Loucy (cell line): ENCODE data around the gene SLC35E1.

Source experiments
- H2AFZ ChIP-seq: fragments of 200-600 bp; sonication (generic); 2 replicates; pipeline ENCODE4 v1.6.0; 2016; ENCODE audit warnings: antibody characterized with exemption, mild to moderate bottlenecking, low read length, moderate library complexity
- H3F3A ChIP-seq: fragments of 200-600 bp; 2 replicates; pipeline ENCODE4 v1.6.0; 2016; ENCODE audit warnings: antibody characterized with exemption, low read depth, mild to moderate bottlenecking
- H3K27me3 ChIP-seq: fragments of 200-600 bp; sonication (generic); 2 replicates; pipeline ENCODE4 v1.6.1; 2014; ENCODE audit warnings: low read length, mild to moderate bottlenecking; ENCODE audit not compliant: insufficient read depth, poor library complexity, severe bottlenecking
- H3K36me3 ChIP-seq: fragments of 200-600 bp; sonication (generic); 2 replicates; pipeline ENCODE4 v1.6.1; 2016; ENCODE audit warnings: low read length; ENCODE audit not compliant: insufficient read depth
- H3K4me1 ChIP-seq: fragments of 200-600 bp; sonication (generic); 2 replicates; pipeline ENCODE4 v1.5.1; 2014; ENCODE audit warnings: low read length, mild to moderate bottlenecking; ENCODE audit not compliant: insufficient read depth, poor library complexity, severe bottlenecking
- H3K4me2 ChIP-seq: fragments of 200-600 bp; sonication (generic); 2 replicates; pipeline ENCODE4 v1.6.0; 2014; ENCODE audit warnings: antibody characterized with exemption, low read length, low read depth, mild to moderate bottlenecking; ENCODE audit not compliant: poor library complexity, severe bottlenecking
- H3K4me3 ChIP-seq: fragments of 200-600 bp; sonication (generic); 2 replicates; pipeline ENCODE4 v1.5.1; 2014; ENCODE audit warnings: low read length, mild to moderate bottlenecking, mixed read lengths; ENCODE audit not compliant: poor library complexity, severe bottlenecking
- H3K79me2 ChIP-seq: fragments of 200-600 bp; sonication (generic); 2 replicates; pipeline ENCODE4 v1.6.1; 2014; ENCODE audit warnings: low read length; ENCODE audit not compliant: insufficient read depth
- H3K9ac ChIP-seq: fragments of 200-600 bp; sonication (generic); 2 replicates; pipeline ENCODE4 v1.6.0; 2014; ENCODE audit warnings: mild to moderate bottlenecking, low read depth, low read length, moderate library complexity; ENCODE audit not compliant: poor library complexity, severe bottlenecking
- H3K9me2 ChIP-seq: fragments of 200-600 bp; sonication (generic); replicated peaks from 2 replicates; pipeline ENCODE4 v1.6.1; 2016; ENCODE audit warnings: low read depth, low read length, mixed read lengths
- H3K9me3 ChIP-seq: fragments of 200-600 bp; sonication (generic); 2 replicates; pipeline ENCODE4 v1.6.1; 2014; ENCODE audit warnings: mild to moderate bottlenecking, antibody characterized with exemption, low read length, low read depth; ENCODE audit not compliant: insufficient read depth
- H4K20me1 ChIP-seq: fragments of 200-600 bp; sonication (generic); 2 replicates; pipeline ENCODE4 v1.6.0; 2014; ENCODE audit warnings: antibody characterized with exemption, low read length, mild to moderate bottlenecking; ENCODE audit not compliant: insufficient read depth, poor library complexity, severe bottlenecking
- EZH2phosphoT487 ChIP-seq: fragments of 200-600 bp; IDR thresholded peaks from 2 replicates; pipeline ENCODE4 v1.6.1; 2018; ENCODE audit warnings: antibody characterized with exemption, mild to moderate bottlenecking, moderate library complexity, borderline replicate concordance
- TF ChIP-seq, protein P1 (sequence below): fragments of 200-600 bp; sonication (generic); conservative IDR thresholded peaks from 2 replicates; pipeline ENCODE4 v1.5.1; 2014; ENCODE audit warnings: mild to moderate bottlenecking, antibody characterized with exemption, low read length

SLC35E1 gene

DNA sequence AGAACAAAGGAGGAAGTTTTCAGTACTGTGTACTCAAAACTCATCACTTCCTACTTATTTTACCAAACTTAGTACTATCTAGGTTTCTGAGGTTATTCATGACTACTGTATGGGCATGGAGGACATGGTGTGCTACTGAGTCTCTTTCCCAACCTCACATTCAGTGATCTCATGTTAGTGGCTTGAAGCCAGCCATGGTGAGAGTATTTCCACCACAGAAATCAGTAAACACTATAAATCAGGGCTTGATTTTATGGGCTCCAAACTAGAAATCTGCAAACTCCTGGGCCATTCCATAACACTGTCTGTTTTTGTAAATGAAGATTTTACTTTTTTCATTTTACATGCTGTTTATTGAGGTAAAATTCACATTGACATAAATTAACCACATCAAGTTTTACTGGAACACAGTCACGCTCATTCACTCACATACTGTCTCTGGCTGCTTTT lies 36.1 kb upstream of the SLC35E1 start:
- H3K79me2 ChIP-seq, result peaks cover 97% of the 10 kb centered on the region
- no peak overlapping the region for H3K9ac ChIP-seq
- TF ChIP-seq, protein P1, sequence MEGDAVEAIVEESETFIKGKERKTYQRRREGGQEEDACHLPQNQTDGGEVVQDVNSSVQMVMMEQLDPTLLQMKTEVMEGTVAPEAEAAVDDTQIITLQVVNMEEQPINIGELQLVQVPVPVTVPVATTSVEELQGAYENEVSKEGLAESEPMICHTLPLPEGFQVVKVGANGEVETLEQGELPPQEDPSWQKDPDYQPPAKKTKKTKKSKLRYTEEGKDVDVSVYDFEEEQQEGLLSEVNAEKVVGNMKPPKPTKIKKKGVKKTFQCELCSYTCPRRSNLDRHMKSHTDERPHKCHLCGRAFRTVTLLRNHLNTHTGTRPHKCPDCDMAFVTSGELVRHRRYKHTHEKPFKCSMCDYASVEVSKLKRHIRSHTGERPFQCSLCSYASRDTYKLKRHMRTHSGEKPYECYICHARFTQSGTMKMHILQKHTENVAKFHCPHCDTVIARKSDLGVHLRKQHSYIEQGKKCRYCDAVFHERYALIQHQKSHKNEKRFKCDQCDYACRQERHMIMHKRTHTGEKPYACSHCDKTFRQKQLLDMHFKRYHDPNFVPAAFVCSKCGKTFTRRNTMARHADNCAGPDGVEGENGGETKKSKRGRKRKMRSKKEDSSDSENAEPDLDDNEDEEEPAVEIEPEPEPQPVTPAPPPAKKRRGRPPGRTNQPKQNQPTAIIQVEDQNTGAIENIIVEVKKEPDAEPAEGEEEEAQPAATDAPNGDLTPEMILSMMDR, result no peak
- TF ChIP-seq EZH2phosphoT487, result no peak
- no peaks in the 10 kb centered on the region for H3K9me2 ChIP-seq
- H3K4me3 ChIP-seq, result no peak overlapping the region
- no peaks in the 10 kb centered on the region for H3F3A ChIP-seq
- H3K4me2 ChIP-seq, result no peak overlapping the region
- no peaks in the 10 kb centered on the region for H3K27me3 ChIP-seq
- no peaks in the 10 kb centered on the region for H3K4me1 ChIP-seq
- H3K36me3 ChIP-seq, result peaks cover 8% of the 10 kb centered on the region; the same call in 1 of the 2 replicates
- H4K20me1 ChIP-seq, result peaks cover 77% of the 10 kb centered on the region
- H2AFZ ChIP-seq, result no peak overlapping the region
- H3K9me3 ChIP-seq, result no peaks in the 10 kb centered on the region

DNA sequence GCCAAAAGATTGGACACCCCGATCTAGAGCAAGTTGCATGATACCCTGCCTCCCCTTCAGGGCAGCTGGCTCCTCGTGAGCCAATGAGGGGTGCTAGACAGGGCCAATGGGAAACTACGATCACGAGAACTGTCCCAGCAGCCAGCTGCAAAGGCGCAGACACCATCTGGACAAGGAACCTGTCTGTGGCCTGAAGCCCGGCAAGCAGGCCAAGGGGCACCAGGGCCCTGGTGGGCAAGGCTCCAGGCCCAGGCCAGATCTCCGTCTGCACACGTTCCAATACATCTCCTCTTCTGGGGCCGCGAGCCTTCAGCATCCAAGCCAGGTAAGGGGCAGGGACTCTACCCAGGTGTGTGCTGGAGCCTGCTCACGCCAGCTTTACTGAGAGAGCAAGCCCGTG lies 35.6 kb upstream of the SLC35E1 start:
- H3F3A ChIP-seq, result no peaks in the 10 kb centered on the region
- TF ChIP-seq, protein P1, result no peak
- no peak for TF ChIP-seq EZH2phosphoT487
- H3K9ac ChIP-seq, result no peak overlapping the region
- H3K4me2 ChIP-seq, result no peak overlapping the region
- H3K79me2 ChIP-seq, result peaks cover 97% of the 10 kb centered on the region
- no peak overlapping the region for H2AFZ ChIP-seq
- H3K27me3 ChIP-seq, result no peaks in the 10 kb centered on the region
- no peak overlapping the region for H3K4me3 ChIP-seq
- H3K36me3 ChIP-seq, result peaks cover 8% of the 10 kb centered on the region; the same call in 1 of the 2 replicates
- H3K9me3 ChIP-seq, result no peaks in the 10 kb centered on the region
- H4K20me1 ChIP-seq, result peaks cover 75% of the 10 kb centered on the region
- no peaks in the 10 kb centered on the region for H3K9me2 ChIP-seq
- H3K4me1 ChIP-seq, result no peaks in the 10 kb centered on the region

DNA sequence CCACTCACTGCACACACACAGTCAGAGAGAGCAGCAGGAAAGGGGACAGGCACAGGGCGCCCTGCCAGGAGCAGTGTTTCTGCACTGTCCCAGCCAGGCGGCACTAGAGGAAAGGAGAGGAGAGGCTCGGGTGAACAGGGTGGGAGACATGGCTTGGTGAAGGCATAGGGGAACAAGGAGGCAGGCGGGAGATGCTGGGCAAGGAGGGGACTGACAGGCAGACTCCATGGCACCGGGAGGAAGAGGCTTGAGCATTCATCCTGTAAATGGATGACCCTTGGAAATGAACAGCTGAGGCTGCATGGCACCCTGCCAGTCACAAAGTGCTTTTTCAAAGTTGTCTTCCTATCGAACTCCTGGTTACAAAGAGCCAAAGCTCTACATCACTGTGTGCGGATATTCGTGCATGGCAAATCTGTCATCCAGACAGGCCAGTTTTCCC lies 33.4 kb upstream of the SLC35E1 start:
- Histone ChIP-seq H3K4me1 (no peaks in the 10 kb centered on the region), H3K9ac (no peak overlapping the region), H3K9me2 (no peaks in the 10 kb centered on the region), H3K4me3 (no peak overlapping the region), H3K36me3 (peaks cover 8% of the 10 kb centered on the region; the same call in 1 of the 2 replicates), H3F3A (no peaks in the 10 kb centered on the region), H3K9me3 (no peaks in the 10 kb centered on the region), H3K27me3 (no peaks in the 10 kb centered on the region), H4K20me1 (peaks cover 65% of the 10 kb centered on the region), H3K79me2 (peaks cover 97% of the 10 kb centered on the region), H2AFZ (no peak overlapping the region), H3K4me2 (no peak overlapping the region)
- no peak for TF ChIP-seq EZH2phosphoT487
- TF ChIP-seq, protein P1, result no peak
